Bronchial epithelial cell (primary cell): ENCODE data around the gene PCDHGA9. TPM values are rescaled to one million over a fixed set of nuclear protein-coding genes. Genes with fewer than 3 reads are reported as not detected.
"Not testable (repeated sequence)": the region's sequence is repeated elsewhere in the genome, so short reads cannot be mapped to it uniquely, and the experiment has no call there.

Experiments used
- DNase-seq: peaks from one replicate; pipeline ENCODE4 v3.0.0-alpha.2; 2010; ENCODE audit warnings: low read depth
- FAIRE-seq: peaks from 2 replicates; lab custom pipeline; 2011; peaks lifted over from hg19 to GRCh38; lab: Jason Lieb, UNC
- H3K27me3 ChIP-seq: 2 replicates; pipeline ENCODE4 v1.5.1; 2011; ENCODE audit warnings: low read length; ENCODE audit not compliant: control insufficient read depth, insufficient read depth
- H3K36me3 ChIP-seq: 2 replicates; pipeline ENCODE4 v1.5.1; 2011; ENCODE audit warnings: low read length; ENCODE audit not compliant: control insufficient read depth, insufficient read depth
- H3K4me3 ChIP-seq: 2 replicates; pipeline ENCODE4 v1.5.1; 2011; ENCODE audit warnings: mild to moderate bottlenecking, low read depth, low read length, control low read depth
- total RNA-seq: library from RNA; depleted of rRNA; stranded (reverse); fragments of >200 nt; gene quantifications from 2 replicates; pipeline ENCODE4 v1.2.1, GENCODE V29; 2014
- TF ChIP-seq, protein P1 (sequence below): IDR thresholded peaks from 2 replicates; pipeline ENCODE4 v1.5.1; 2011; ENCODE audit warnings: mild to moderate bottlenecking, moderate library complexity, low read length, control low read depth, inconsistent platforms; ENCODE audit not compliant: insufficient read depth, severe bottlenecking

PCDHGA9 gene
- total RNA-seq, 1 donor from 2014 or later = 0.53 TPM

DNA sequence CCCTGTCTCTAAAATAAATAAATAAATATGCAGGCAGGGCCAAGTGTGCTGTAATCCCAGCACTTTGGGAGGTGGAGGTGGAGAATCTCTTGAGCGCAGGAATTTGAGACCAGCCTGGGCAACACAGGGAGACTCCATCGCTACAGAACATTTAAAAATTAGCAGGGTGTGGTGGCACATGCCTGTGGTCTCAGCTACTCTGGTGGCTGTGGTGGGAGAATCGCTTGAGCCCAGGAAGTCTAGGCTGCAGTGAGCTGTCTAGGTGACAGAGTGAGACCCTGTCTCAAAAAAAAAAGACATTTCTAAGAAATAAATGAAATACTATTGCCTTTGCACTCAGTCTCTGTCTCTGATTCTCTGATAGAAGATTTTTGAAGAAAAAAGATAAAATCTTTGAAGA, 9.0 kb downstream of the PCDHGA9 start:
- Histone ChIP-seq H3K4me3 (no peak overlapping the region), H3K27me3 (peaks cover 2% of the 10 kb centered on the region), H3K36me3 (no peaks in the 10 kb centered on the region)
- FAIRE-seq (no peak), DNase-seq (no peak)
- TF ChIP-seq, protein P1, sequence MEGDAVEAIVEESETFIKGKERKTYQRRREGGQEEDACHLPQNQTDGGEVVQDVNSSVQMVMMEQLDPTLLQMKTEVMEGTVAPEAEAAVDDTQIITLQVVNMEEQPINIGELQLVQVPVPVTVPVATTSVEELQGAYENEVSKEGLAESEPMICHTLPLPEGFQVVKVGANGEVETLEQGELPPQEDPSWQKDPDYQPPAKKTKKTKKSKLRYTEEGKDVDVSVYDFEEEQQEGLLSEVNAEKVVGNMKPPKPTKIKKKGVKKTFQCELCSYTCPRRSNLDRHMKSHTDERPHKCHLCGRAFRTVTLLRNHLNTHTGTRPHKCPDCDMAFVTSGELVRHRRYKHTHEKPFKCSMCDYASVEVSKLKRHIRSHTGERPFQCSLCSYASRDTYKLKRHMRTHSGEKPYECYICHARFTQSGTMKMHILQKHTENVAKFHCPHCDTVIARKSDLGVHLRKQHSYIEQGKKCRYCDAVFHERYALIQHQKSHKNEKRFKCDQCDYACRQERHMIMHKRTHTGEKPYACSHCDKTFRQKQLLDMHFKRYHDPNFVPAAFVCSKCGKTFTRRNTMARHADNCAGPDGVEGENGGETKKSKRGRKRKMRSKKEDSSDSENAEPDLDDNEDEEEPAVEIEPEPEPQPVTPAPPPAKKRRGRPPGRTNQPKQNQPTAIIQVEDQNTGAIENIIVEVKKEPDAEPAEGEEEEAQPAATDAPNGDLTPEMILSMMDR = no peak

DNA sequence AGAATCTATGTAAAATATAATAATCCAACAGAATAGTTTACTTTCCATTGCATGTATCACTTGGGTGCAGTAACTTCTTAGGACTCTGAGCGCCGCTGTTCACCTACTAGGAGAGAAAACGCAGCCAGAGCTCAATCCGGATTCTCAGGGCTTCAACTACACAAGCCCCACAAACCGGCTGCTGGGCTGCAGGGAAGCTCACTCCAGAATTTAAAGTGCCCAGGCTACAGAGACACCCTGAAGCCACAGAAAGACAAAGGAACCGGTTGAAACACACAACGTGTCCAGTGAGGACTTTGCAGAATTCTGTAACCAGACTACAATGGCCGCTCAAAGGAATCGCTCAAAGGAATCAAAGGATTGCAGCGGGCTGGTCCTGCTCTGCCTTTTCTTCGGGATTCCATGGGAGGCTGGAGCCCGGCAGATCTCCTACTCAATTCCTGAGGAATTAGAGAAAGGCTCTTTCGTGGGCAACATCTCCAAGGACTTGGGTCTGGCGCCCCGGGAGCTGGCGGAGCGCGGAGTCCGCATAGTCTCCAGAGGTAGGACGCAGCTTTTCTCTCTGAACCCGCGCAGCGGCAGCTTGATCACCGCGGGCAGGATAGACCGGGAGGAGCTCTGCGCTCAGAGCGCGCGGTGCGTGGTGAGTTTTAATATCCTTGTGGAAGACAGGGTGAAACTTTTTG, 10.4 kb downstream of the PCDHGA9 start, which contains the start of gene PCDHGA10:
Gene PCDHGA10 (plus strand): TSS at position 134 of the 686 bp plus-strand sequence. CDS start 189 bp downstream, at position 323.
- TF ChIP-seq, protein P1 = peak; percentile 57
- peak within 1 kb of the TSS; percentile 35 for H3K4me3 ChIP-seq
- FAIRE-seq = no peak
- no peaks in the 10 kb centered on the region for H3K36me3 ChIP-seq
- H3K27me3 ChIP-seq = peaks cover 2% of the 10 kb centered on the region
- peak; percentile 63 for DNase-seq

DNA sequence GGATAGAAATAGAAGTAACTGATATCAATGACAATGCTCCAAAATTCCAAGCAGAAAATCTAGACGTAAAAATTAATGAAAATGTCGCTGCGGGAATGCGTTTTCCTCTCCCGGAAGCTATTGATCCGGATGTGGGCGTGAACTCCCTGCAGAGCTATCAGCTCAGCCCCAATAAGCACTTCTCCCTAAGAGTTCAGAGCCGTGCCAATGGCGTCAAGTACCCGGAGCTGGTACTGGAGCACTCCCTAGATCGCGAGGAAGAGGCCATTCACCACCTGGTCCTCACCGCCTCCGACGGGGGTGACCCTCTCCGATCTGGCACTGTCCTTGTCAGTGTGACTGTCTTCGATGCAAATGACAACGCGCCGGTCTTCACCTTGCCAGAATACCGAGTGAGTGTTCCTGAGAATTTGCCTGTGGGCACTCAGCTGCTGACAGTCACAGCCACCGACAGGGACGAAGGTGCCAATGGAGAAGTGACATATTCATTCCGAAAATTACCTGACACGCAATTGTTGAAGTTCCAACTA, 11.0 kb downstream of the PCDHGA9 start:
- no peak for DNase-seq
- H3K27me3 ChIP-seq = peaks cover 2% of the 10 kb centered on the region
- peak overlapping the region; percentile 35 for H3K4me3 ChIP-seq
- H3K36me3 ChIP-seq = no peaks in the 10 kb centered on the region
- TF ChIP-seq, protein P1 = no peak
- FAIRE-seq = no peak

DNA sequence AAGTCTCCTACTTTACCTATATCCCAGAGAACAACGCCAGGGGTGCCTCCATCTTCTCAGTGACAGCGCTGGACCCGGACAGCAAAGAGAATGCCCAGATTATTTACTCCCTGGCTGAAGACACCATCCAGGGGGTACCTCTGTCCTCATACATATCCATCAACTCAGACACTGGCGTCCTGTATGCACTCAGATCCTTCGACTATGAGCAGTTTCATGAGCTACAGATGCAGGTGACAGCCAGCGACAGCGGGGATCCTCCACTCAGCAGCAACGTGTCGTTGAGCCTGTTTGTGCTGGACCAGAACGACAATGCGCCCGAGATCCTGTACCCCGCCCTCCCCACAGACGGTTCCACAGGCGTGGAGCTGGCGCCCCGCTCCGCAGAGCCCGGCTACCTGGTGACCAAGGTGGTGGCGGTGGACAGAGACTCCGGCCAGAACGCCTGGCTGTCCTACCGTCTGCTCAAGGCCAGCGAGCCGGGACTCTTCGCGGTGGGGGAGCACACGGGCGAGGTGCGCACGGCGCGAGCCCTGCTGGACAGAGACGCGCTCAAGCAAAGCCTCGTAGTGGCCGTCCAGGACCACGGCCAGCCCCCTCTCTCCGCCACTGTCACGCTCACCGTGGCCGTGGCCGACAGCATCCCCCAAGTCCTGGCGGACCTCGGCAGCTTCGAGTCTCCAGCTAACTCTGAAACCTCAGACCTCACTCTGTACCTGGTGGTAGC, 12.1 kb downstream of the PCDHGA9 start:
- not testable (repeated sequence) for DNase-seq, H3K27me3 ChIP-seq, H3K36me3 ChIP-seq, H3K4me3 ChIP-seq
- FAIRE-seq = peak; percentile 7

DNA sequence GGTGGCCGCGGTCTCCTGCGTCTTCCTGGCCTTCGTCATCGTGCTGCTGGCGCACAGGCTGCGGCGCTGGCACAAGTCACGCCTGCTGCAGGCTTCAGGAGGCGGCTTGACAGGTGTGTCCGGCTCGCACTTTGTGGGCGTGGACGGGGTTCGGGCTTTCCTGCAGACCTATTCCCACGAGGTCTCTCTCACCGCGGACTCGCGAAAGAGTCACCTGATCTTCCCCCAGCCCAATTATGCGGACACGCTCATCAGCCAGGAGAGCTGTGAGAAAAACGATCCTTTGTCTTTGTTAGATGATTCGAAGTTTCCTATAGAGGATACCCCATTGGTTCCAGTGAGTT, 12.7 kb downstream of the PCDHGA9 start:
- not testable (repeated sequence) for H3K36me3 ChIP-seq, H3K4me3 ChIP-seq, FAIRE-seq, DNase-seq, H3K27me3 ChIP-seq

DNA sequence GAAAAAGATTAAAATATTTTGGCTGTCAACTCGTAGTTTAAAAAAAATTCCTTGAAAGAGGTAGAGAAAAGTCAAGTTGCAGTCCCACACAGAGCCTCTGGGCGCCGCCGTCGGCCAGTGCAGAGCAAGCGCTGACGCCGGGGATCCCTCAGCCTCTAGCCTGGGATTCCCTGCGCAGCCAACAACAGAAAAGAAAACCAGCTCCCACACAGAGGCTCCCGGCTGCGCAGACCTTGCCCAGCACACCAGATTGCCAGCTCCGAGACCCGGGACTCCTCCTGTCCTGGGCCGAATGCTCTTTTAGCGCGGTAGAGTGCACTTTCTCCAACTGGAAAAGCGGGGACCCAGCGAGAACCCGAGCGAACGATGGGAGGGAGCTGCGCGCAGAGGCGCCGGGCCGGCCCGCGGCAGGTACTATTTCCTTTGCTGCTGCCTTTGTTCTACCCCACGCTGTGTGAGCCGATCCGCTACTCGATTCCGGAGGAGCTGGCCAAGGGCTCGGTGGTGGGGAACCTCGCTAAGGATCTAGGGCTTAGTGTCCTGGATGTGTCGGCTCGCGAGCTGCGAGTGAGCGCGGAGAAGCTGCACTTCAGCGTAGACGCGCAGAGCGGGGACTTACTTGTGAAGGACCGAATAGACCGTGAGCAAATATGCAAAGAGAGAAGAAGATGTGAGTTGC, 15.1 kb downstream of the PCDHGA9 start, which contains the start of gene PCDHGB7:
Gene PCDHGB7 (plus strand): TSS at position 184 of the 679 bp plus-strand sequence. CDS start 183 bp downstream, at position 367.
- not testable (repeated sequence) for FAIRE-seq, H3K36me3 ChIP-seq, H3K27me3 ChIP-seq
- TF ChIP-seq, protein P1 = peak; percentile 73
- peak; percentile 63 for DNase-seq
- peak within 1 kb of the TSS; percentile 37 for H3K4me3 ChIP-seq
